Hematopoietic multipotent progenitor cell treated with erythropoietin and hydrocortisone succinate and interleukin-3 and kit ligand, for 8 days (in vitro differentiated cells): Measurements from ENCODE around the gene RAPGEF3.

Experiments
- DNase-seq: peaks from one replicate; pipeline ENCODE4 v3.0.0-alpha.2; 2015

Gene RAPGEF3

GRCh38 chr12:47717443-47718193 lies 41.1 kb downstream of the RAPGEF3 start:
- peak; percentile 80 for DNase-seq

- no peak for DNase-seq
These were observed 41.6 kb downstream of the RAPGEF3 start for GRCh38 chr12:47717046-47717442.

GRCh38 chr12:47715877-47716548 lies 42.7 kb downstream of the RAPGEF3 start:
- DNase-seq = no peak

- DNase-seq = peak; percentile 92
These were observed 43.2 kb downstream of the RAPGEF3 start for GRCh38 chr12:47715393-47715876.

- DNase-seq = no peak
These were observed 43.8 kb downstream of the RAPGEF3 start for GRCh38 chr12:47714826-47715386.

- DNase-seq = no peak
These were observed 46.5 kb downstream of the RAPGEF3 start for GRCh38 chr12:47712171-47712570.

GRCh38 chr12:47711448-47711847 lies 47.2 kb downstream of the RAPGEF3 start:
- DNase-seq = no peak

- no peak for DNase-seq
These were observed 48.4 kb downstream of the RAPGEF3 start for GRCh38 chr12:47710278-47710677.

GRCh38 chr12:47709671-47710070 lies 49.0 kb downstream of the RAPGEF3 start:
- DNase-seq = no peak

GRCh38 chr12:47709237-47709636 lies 49.4 kb downstream of the RAPGEF3 start:
- DNase-seq = no peak

GRCh38 chr12:47707905-47708543 lies 50.7 kb downstream of the RAPGEF3 start:
- DNase-seq = no peak

- no peak for DNase-seq
These were observed 51.3 kb downstream of the RAPGEF3 start for GRCh38 chr12:47707355-47707754.

- DNase-seq = peak; percentile 94
These were observed 52.9 kb downstream of the RAPGEF3 start, which contains the start of gene RPAP3 for GRCh38 chr12:47705566-47706425. Gene RPAP3, minus strand, starts transcription at chr12:47706030. Its CDS starts 3,190 bp downstream, at chr12:47702840.

- no peak for DNase-seq
These were observed 53.5 kb downstream of the RAPGEF3 start for GRCh38 chr12:47705229-47705565.

- DNase-seq = no peak
These were observed 54.0 kb downstream of the RAPGEF3 start for GRCh38 chr12:47704719-47705118.

- no peak for DNase-seq
These were observed 58.4 kb downstream of the RAPGEF3 start for GRCh38 chr12:47700263-47700662.

GRCh38 chr12:47698631-47699030 lies 60.0 kb downstream of the RAPGEF3 start:
- DNase-seq = no peak

GRCh38 chr12:47698055-47698454 lies 60.6 kb downstream of the RAPGEF3 start:
- no peak for DNase-seq

- DNase-seq = no peak
These were observed 69.5 kb downstream of the RAPGEF3 start for GRCh38 chr12:47689215-47689614.

GRCh38 chr12:47687636-47688035 lies 71.0 kb downstream of the RAPGEF3 start:
- no peak for DNase-seq

- peak; percentile 55 for DNase-seq
These were observed 71.9 kb downstream of the RAPGEF3 start for GRCh38 chr12:47686645-47687240.
